Activated CD4-positive, alpha-beta T cell treated with anti-CD3 and anti-CD28 coated beads, Interleukin-2, amount 10 ng/mL, durations not matched to agents 24 days and 14 days (primary cell): ENCODE results near the gene ANXA7. TPM values are rescaled to one million over a fixed set of nuclear protein-coding genes. Genes with fewer than 3 reads are reported as not detected.
"Not testable (repeated sequence)": the region's sequence is repeated elsewhere in the genome, so short reads cannot be mapped to it uniquely, and the experiment has no call there.

Source experiments
- DNase-seq: peaks from one replicate; pipeline ENCODE4 v3.0.0; 2022
- H3K27ac Mint-ChIP-seq: one replicate; pipeline ENCODE4 v1.8.0; 2022; ENCODE audit warnings: mild to moderate bottlenecking, mixed read lengths
- H3K27me3 Mint-ChIP-seq: one replicate; pipeline ENCODE4 v1.8.0; 2022; ENCODE audit warnings: mixed read lengths
- H3K36me3 Mint-ChIP-seq: one replicate; pipeline ENCODE4 v1.8.0; 2022; ENCODE audit warnings: low read depth, mild to moderate bottlenecking, mixed read lengths
- H3K4me1 Mint-ChIP-seq: one replicate; pipeline ENCODE4 v1.8.0; 2021; ENCODE audit warnings: mixed read lengths
- H3K4me3 Mint-ChIP-seq: one replicate; pipeline ENCODE4 v1.8.0; 2022; ENCODE audit warnings: mild to moderate bottlenecking, moderate library complexity, mixed read lengths
- H3K9me3 Mint-ChIP-seq: one replicate; pipeline ENCODE4 v1.8.0; 2021; ENCODE audit warnings: mixed read lengths
- intact Hi-C: fragments of 100-400 bp; cut with micrococcal nuclease; formaldehyde crosslinking; loops from one replicate; pipeline ENCODE4 v1.15.1; 2023
- total RNA-seq: library from RNA; stranded (reverse); gene quantifications from 2 replicates; pipeline ENCODE4 v1.2.3, GENCODE V29; 2022

Gene ANXA7
- total RNA-seq, 1 donor from 2014 or later: 169 TPM

GRCh38 chr10:73344269-73344668, 69.6 kb downstream of the ANXA7 start:
- Mint-ChIP-seq H3K36me3 (no peaks in the 10 kb centered on the region), H3K4me1 (no peaks in the 10 kb centered on the region), H3K27ac (no peak overlapping the region), H3K9me3 (no peaks in the 10 kb centered on the region), H3K27me3 (peaks cover 2% of the 10 kb centered on the region), H3K4me3 (no peak overlapping the region)
- intact Hi-C loops: no loop called here
- no peak for DNase-seq

DNA sequence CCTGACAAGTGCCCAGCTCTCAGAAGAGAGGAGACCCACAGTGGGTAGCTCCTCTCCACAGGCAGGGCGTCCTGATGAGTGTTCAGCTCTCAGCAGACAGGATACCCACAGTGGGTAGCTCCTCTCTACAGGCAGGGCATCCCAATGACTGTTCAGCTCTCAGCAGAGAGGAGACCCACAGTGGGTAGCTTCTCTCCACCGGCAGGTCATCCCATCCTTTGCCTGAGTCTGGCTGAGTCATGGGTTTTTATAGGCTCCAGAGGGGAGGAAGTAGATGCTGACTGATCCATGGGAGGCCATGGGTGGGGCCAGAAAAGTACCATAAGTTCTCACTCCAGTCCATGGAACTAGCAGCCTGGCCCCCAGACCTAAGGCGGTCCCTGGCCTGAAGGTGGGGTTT, 73.7 kb downstream of the ANXA7 start:
- intact Hi-C loops: no loop called here
- Mint-ChIP-seq H3K27ac (no peak overlapping the region), H3K36me3 (no peaks in the 10 kb centered on the region), H3K4me3 (no peak overlapping the region), H3K9me3 (no peaks in the 10 kb centered on the region), H3K27me3 (peaks cover 2% of the 10 kb centered on the region), H3K4me1 (no peaks in the 10 kb centered on the region)
- no peak for DNase-seq

DNA sequence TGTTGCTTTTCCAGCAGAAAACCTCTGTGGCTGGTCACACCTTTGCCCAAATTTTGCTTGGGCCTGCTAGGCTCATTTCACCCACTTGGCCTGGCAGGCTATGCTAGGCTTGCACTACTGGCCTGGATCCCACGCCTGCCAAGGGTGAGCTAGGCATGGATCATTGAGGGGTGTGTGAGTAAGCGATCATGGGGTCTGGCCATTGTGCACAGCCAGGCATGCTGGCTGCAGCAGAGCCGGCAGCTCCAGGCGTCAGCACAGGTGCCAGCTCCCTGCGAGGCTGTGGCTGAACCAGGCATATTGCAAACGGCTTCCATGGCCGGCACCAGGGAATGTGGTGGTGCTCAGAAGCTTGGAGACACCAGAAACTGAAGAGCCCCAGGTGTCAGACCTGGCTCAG, 74.4 kb downstream of the ANXA7 start:
- Mint-ChIP-seq H3K27me3 (peaks cover 2% of the 10 kb centered on the region), H3K27ac (no peak overlapping the region), H3K4me1 (no peaks in the 10 kb centered on the region), H3K9me3 (no peaks in the 10 kb centered on the region), H3K36me3 (no peaks in the 10 kb centered on the region), H3K4me3 (no peak overlapping the region)
- intact Hi-C loops: no loop called here
- DNase-seq: no peak

DNA sequence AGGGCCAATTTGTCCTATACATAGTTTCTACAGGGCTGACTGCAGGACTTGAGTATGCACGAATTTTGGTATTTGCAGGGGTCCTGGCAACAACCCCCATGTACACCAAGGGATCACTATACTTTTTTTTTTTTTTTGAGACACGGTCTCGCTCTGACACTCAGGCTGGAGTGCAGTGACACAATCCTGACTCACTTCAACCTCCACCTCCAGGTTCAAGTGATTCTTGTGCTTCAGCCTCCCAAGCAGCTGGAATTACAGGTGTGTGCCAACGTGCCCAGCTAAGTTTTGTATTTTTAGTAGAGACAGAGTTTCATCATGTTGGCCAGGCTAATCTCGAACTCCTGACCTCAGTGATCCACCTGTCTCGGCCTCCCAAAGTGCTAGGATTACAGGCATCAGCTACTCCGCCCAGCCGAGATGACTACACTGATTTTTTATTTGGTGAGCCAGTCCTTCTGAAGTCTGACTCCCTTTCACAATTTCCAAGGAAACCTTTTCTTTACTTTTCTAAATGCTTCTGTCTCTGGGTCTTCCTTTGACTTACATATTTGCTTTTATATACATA, 75.0 kb downstream of the ANXA7 start:
- Mint-ChIP-seq H3K27ac (no peak overlapping the region), H3K9me3 (no peaks in the 10 kb centered on the region), H3K4me3 (no peak overlapping the region), H3K4me1 (no peaks in the 10 kb centered on the region), H3K27me3 (peaks cover 2% of the 10 kb centered on the region), H3K36me3 (no peaks in the 10 kb centered on the region)
- DNase-seq: no peak
- intact Hi-C loops: no loop called here

- H3K27ac Mint-ChIP-seq: no peak overlapping the region
- H3K4me1 Mint-ChIP-seq: no peaks in the 10 kb centered on the region
- no peak overlapping the region for H3K4me3 Mint-ChIP-seq
- no peak for DNase-seq
- intact Hi-C loops: no loop called here
- H3K9me3 Mint-ChIP-seq: no peaks in the 10 kb centered on the region
- H3K27me3 Mint-ChIP-seq: peaks cover 15% of the 10 kb centered on the region
- no peaks in the 10 kb centered on the region for H3K36me3 Mint-ChIP-seq
Measured at GRCh38 chr10:73333202-73333601, 80.7 kb downstream of the ANXA7 start.

GRCh38 chr10:73332379-73332778, 81.5 kb downstream of the ANXA7 start:
- Mint-ChIP-seq H3K4me1 (no peaks in the 10 kb centered on the region), H3K27me3 (peaks cover 15% of the 10 kb centered on the region), H3K9me3 (no peaks in the 10 kb centered on the region), H3K27ac (no peak overlapping the region), H3K4me3 (no peak overlapping the region), H3K36me3 (no peaks in the 10 kb centered on the region)
- intact Hi-C loops: no loop called here
- DNase-seq: no peak

GRCh38 chr10:73328523-73328922, 85.3 kb downstream of the ANXA7 start:
- H3K9me3 Mint-ChIP-seq, H3K4me3 Mint-ChIP-seq, intact Hi-C loops, H3K36me3 Mint-ChIP-seq, H3K4me1 Mint-ChIP-seq, DNase-seq, H3K27ac Mint-ChIP-seq: not testable (repeated sequence)
- peaks cover 12% of the 10 kb centered on the region for H3K27me3 Mint-ChIP-seq

GRCh38 chr10:73325290-73325689, 88.6 kb downstream of the ANXA7 start:
- H3K4me1 Mint-ChIP-seq, intact Hi-C loops, H3K27me3 Mint-ChIP-seq, H3K27ac Mint-ChIP-seq, DNase-seq, H3K9me3 Mint-ChIP-seq, H3K4me3 Mint-ChIP-seq, H3K36me3 Mint-ChIP-seq: not testable (repeated sequence)

Other genes starting within 250 kb of the ANXA7 start
- gene ECD, start 246.1 kb downstream of the ANXA7 start, total RNA-seq: 38.5 and 40.7 TPM in 2 replicates
- gene FAM149B1, start 245.9 kb downstream of the ANXA7 start, total RNA-seq: 10.5 and 11.5 TPM in 2 replicates
- gene DNAJC9, start 166.8 kb downstream of the ANXA7 start, total RNA-seq: 54.2 and 56.6 TPM in 2 replicates
- 164 TPM in 2 replicates for gene MRPS16, start 161.4 kb downstream of the ANXA7 start, total RNA-seq
- gene CFAP70, start 55.2 kb downstream of the ANXA7 start, total RNA-seq: 0.17 and 0.33 TPM in 2 replicates
- gene MSS51, start 19.5 kb upstream of the ANXA7 start, total RNA-seq: 2.5 and 2.8 TPM in 2 replicates
- 42.5 and 43.6 TPM in 2 replicates for gene PPP3CB, start 82.0 kb upstream of the ANXA7 start, total RNA-seq
- gene USP54, start 177.3 kb upstream of the ANXA7 start, total RNA-seq: 7.3 and 7.8 TPM in 2 replicates
- not detected in 2 replicates for gene MYOZ1, start 227.4 kb upstream of the ANXA7 start, total RNA-seq
- gene SYNPO2L, start 242.0 kb upstream of the ANXA7 start, total RNA-seq: 0.05 TPM in 1 of 2 replicates, not detected in the other